ENCODE measurements around the gene NAV2. TPM values are rescaled to one million over a fixed set of nuclear protein-coding genes. Genes with fewer than 3 reads are reported as not detected.

NAV2 gene
- polyA plus RNA-seq, 1 donor from 2014 or later, result 3.0 TPM

DNA sequence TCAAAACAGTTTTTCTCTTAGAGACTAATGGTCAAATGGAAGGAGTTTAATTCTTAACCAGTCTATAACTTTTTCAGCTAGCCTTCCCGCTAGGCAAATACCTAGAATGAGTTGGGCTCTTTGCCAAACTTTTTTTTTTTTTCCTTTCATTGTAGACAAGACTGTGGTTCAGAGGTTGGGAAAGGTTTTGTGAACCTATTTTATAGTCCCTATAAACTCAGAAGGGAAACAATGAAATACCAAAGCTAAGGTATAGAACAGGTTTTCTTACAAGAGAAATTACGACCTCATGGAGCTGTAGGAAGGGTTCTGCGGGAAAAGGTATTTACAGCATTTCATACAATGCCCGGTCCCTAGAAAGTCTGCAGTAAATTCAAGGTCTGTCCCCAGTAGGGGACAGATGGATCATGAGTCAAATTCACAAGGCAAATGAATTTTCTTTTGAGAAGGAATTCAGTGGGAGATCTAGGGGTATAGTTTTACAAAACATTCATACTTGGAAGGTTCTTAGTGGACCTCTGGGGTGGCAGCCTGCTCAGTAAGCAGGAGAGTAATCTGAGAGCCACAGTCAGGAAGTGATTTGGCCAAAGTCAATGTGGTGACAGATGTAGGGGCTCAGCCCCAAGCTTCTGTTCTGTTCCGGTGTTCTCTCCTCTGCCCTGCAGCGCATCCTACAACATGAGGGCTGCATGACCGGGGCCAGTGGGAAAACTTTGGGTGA is 300.9 kb downstream of the NAV2 start:
- Histone ChIP-seq H3K9ac (ENCODE audit: low read length) (no peak overlapping the region), H3K4me2 (ENCODE audit: low read length) (no peak overlapping the region), H4K20me1 (ENCODE audit: insufficient read depth) (no peaks in the 10 kb centered on the region), H3K79me2 (replicated peaks; ENCODE audit: insufficient read depth, low read length) (no peaks in the 10 kb centered on the region), H2AFZ (ENCODE audit: low read depth, low read length) (no peak overlapping the region), H3K36me3 (ENCODE audit: insufficient read depth, low read length) (no peaks in the 10 kb centered on the region), H3F3A (ENCODE audit: insufficient read depth, low read length, poor library complexity, severe bottlenecking) (peaks cover 3% of the 10 kb centered on the region), H3K27me3 (ENCODE audit: insufficient read depth, low read depth, low read length) (no peaks in the 10 kb centered on the region), H3K27ac (ENCODE audit: low read length) (no peak overlapping the region), H3K4me3 (ENCODE audit: low read length) (no peak overlapping the region), H3K9me3 (ENCODE audit: low read length) (no peaks in the 10 kb centered on the region), H3K9me2 (ENCODE audit: insufficient read depth, low read length) (no peaks in the 10 kb centered on the region)
- no peak for TF ChIP-seq MXI1 (conservative IDR thresholded peaks at IDR 0.05; ENCODE audit: poor library complexity, severe bottlenecking)
- TF ChIP-seq POLR2AphosphoS5 (IDR thresholded peaks at IDR 0.05), result no peak
- TF ChIP-seq RAD21 (conservative IDR thresholded peaks at IDR 0.05), result no peak

GRCh38 chr11:20014067-20014402 is 301.4 kb downstream of the NAV2 start:
- H3K79me2 ChIP-seq (replicated peaks; ENCODE audit: insufficient read depth, low read length), result no peaks in the 10 kb centered on the region
- no peaks in the 10 kb centered on the region for H3K27me3 ChIP-seq (ENCODE audit: insufficient read depth, low read depth, low read length)
- TF ChIP-seq EP300 (conservative IDR thresholded peaks at IDR 0.05; ENCODE audit: poor library complexity, severe bottlenecking) (no peak), CTCF (IDR thresholded peaks at IDR 0.05; ENCODE audit: poor library complexity, severe bottlenecking) (no peak), REST (IDR thresholded peaks at IDR 0.05; ENCODE audit: borderline replicate concordance) (no peak), TAF1 (IDR thresholded peaks at IDR 0.05; ENCODE audit: low read depth) (no peak), RAD21 (conservative IDR thresholded peaks at IDR 0.05) (no peak), POLR2AphosphoS5 (IDR thresholded peaks at IDR 0.05) (no peak), MXI1 (conservative IDR thresholded peaks at IDR 0.05; ENCODE audit: poor library complexity, severe bottlenecking) (no peak), EZH2 (IDR thresholded peaks at IDR 0.05; ENCODE audit: borderline replicate concordance, insufficient read depth, low read length, poor library complexity, severe bottlenecking) (no peak), SMC3 (conservative IDR thresholded peaks at IDR 0.05; ENCODE audit: poor library complexity) (no peak)
- no peaks in the 10 kb centered on the region for H3K9me3 ChIP-seq (ENCODE audit: low read length)
- H3K9ac ChIP-seq (ENCODE audit: low read length), result no peak overlapping the region
- H3K4me2 ChIP-seq (ENCODE audit: low read length), result no peak overlapping the region
- H2AFZ ChIP-seq (ENCODE audit: low read depth, low read length), result no peak overlapping the region
- H3K27ac ChIP-seq (ENCODE audit: low read length), result no peak overlapping the region
- peaks cover 3% of the 10 kb centered on the region for H3F3A ChIP-seq (ENCODE audit: insufficient read depth, low read length, poor library complexity, severe bottlenecking)
- H3K36me3 ChIP-seq (ENCODE audit: insufficient read depth, low read length), result no peaks in the 10 kb centered on the region
- H3K4me3 ChIP-seq (ENCODE audit: low read length), result no peak overlapping the region
- no peaks in the 10 kb centered on the region for H3K9me2 ChIP-seq (ENCODE audit: insufficient read depth, low read length)
- H4K20me1 ChIP-seq (ENCODE audit: insufficient read depth), result no peaks in the 10 kb centered on the region

Measured in neural cell (in vitro differentiated cells).